ENCODE results near the gene MAPK8IP1. TPM values are rescaled to one million over a fixed set of nuclear protein-coding genes. Genes with fewer than 3 reads are reported as not detected.

MAPK8IP1 gene
- polyA plus RNA-seq, 1 donor from 2014 or later = 58.8 TPM

- no peak overlapping the region for H3K4me3 ChIP-seq (ENCODE audit: low read length)
- no peak overlapping the region for H2AFZ ChIP-seq (ENCODE audit: low read depth, low read length)
These were observed 34.5 kb downstream of the MAPK8IP1 start for GRCh38 chr11:45919806-45920530.

More at GRCh38 chr11:45919806-45920530, 34.5 kb downstream of the MAPK8IP1 start:
- Histone ChIP-seq H3K9me3 (ENCODE audit: low read length) (no peaks in the 10 kb centered on the region), H4K20me1 (ENCODE audit: insufficient read depth) (no peaks in the 10 kb centered on the region), H3K36me3 (ENCODE audit: insufficient read depth, low read length) (no peaks in the 10 kb centered on the region), H3K27me3 (ENCODE audit: insufficient read depth, low read depth, low read length) (peaks cover 33% of the 10 kb centered on the region), H3K4me2 (ENCODE audit: low read length) (no peak overlapping the region), H3K27ac (ENCODE audit: low read length) (no peak overlapping the region), H3K9me2 (ENCODE audit: insufficient read depth, low read length) (no peaks in the 10 kb centered on the region), H3K9ac (ENCODE audit: low read length) (no peak overlapping the region), H3K79me2 (replicated peaks; ENCODE audit: insufficient read depth, low read length) (peaks cover 6% of the 10 kb centered on the region), H3F3A (ENCODE audit: insufficient read depth, low read length, poor library complexity, severe bottlenecking) (peaks cover 8% of the 10 kb centered on the region)
- TF ChIP-seq POLR2AphosphoS5 (IDR thresholded peaks at IDR 0.05) (no peak), SMC3 (conservative IDR thresholded peaks at IDR 0.05; ENCODE audit: poor library complexity) (no peak), REST (IDR thresholded peaks at IDR 0.05; ENCODE audit: borderline replicate concordance) (no peak), EP300 (conservative IDR thresholded peaks at IDR 0.05; ENCODE audit: poor library complexity, severe bottlenecking) (no peak), CTCF (IDR thresholded peaks at IDR 0.05; ENCODE audit: poor library complexity, severe bottlenecking) (no peak), RAD21 (conservative IDR thresholded peaks at IDR 0.05) (no peak), MXI1 (conservative IDR thresholded peaks at IDR 0.05; ENCODE audit: poor library complexity, severe bottlenecking) (no peak), EZH2 (IDR thresholded peaks at IDR 0.05; ENCODE audit: borderline replicate concordance, insufficient read depth, low read length, poor library complexity, severe bottlenecking) (no peak), TAF1 (IDR thresholded peaks at IDR 0.05; ENCODE audit: low read depth) (no peak)
